SK-N-SH treated with all-trans-retinoic acid at 6 μM for 48 hours (cell line): ENCODE results near the gene MFRP.

ENCODE experiments used
- PATZ1 ChIP-seq: fragments of 250-450 bp; sonication (Bioruptor Pico); IDR thresholded peaks from 2 replicates; pipeline ENCODE4 v1.8.0; 2020; ENCODE audit warnings: mild to moderate bottlenecking, moderate library complexity, borderline replicate concordance
- RARB ChIP-seq: fragments of 250-450 bp; sonication (Bioruptor Pico); IDR thresholded peaks from 2 replicates; pipeline ENCODE4 v1.8.0; 2021; ENCODE audit warnings: mild to moderate bottlenecking, moderate library complexity
- ZNF565 ChIP-seq: fragments of 450-650 bp; formaldehyde crosslinking; conservative IDR thresholded peaks from 2 replicates; pipeline ENCODE4 v1.5.0; 2020; ENCODE audit warnings: low read depth, mild to moderate bottlenecking, moderate library complexity
- ZNF8 ChIP-seq: fragments of 450-650 bp; formaldehyde crosslinking; IDR thresholded peaks from 2 replicates; pipeline ENCODE4 v1.5.0; 2020; ENCODE audit warnings: mild to moderate bottlenecking, moderate library complexity

- TF ChIP-seq ZNF565 (CRISPR knock-in tag) (no peak), PATZ1 (CRISPR knock-in tag) (no peak), ZNF8 (no peak), RARB (no peak)
Measured at GRCh38 chr11:119347940-119348605, 1.6 kb upstream of the MFRP start.
